K562 (cell line): Measurements from ENCODE around the gene INTS13. TPM values are rescaled to one million over a fixed set of nuclear protein-coding genes. Genes with fewer than 3 reads are reported as not detected.

Source experiments
- EP400 ChIP-seq: fragments of 450-650 bp; IDR thresholded peaks from 2 replicates; pipeline ENCODE4 v1.6.1; 2017; ENCODE audit warnings: antibody characterized with exemption, mild to moderate bottlenecking, moderate library complexity
- ERF ChIP-seq: fragments of 450-650 bp; formaldehyde crosslinking; IDR thresholded peaks from 2 replicates; pipeline ENCODE4 v1.4.0; 2020; ENCODE audit warnings: mild to moderate bottlenecking, mixed read lengths
- ESRRB ChIP-seq: fragments of 250-450 bp; sonication (Bioruptor Pico); IDR thresholded peaks from 2 replicates; pipeline ENCODE4 v1.5.0; 2020; ENCODE audit warnings: mild to moderate bottlenecking, moderate library complexity, borderline replicate concordance
- FIP1L1 ChIP-seq: fragments of 200-400 bp; formaldehyde crosslinking; IDR thresholded peaks from 2 replicates; pipeline ENCODE4 v1.6.1; 2018; ENCODE audit warnings: mild to moderate bottlenecking, low read depth, low read length; ENCODE audit not compliant: poor library complexity, severe bottlenecking
- FOXJ3 ChIP-seq: sonication (generic); formaldehyde crosslinking; IDR thresholded peaks from 2 replicates; pipeline ENCODE4 v1.4.0; 2020; ENCODE audit warnings: mild to moderate bottlenecking, missing genetic modification reagents
- HDAC1 ChIP-seq, 2 experiments: fragments of 450-650 bp; IDR thresholded peaks; 2 replicates each; pipeline ENCODE4 v1.6.1; 2016 to 2017; ENCODE audit warnings: inconsistent platforms in 1 of 2, mild to moderate bottlenecking in 1 of 2, moderate library complexity in 1 of 2
- KDM4B ChIP-seq, 2 experiments: fragments of 450-650 bp in 1 of 2; sonication (generic) in 1 of 2; IDR thresholded peaks; 2 replicates each; pipeline ENCODE4 v1.6.1; 2016 to 2017; ENCODE audit warnings: borderline replicate concordance in 2 of 2, antibody characterized with exemption in 1 of 2, low read depth in 1 of 2, mild to moderate bottlenecking in 1 of 2
- MEF2D ChIP-seq: conservative IDR thresholded peaks from 2 replicates; pipeline ENCODE4 v1.6.1; 2016; ENCODE audit warnings: low read depth, missing genetic modification characterization, missing compliant biosample characterization
- NCOA4 ChIP-seq: fragments of 450-650 bp; IDR thresholded peaks from 2 replicates; pipeline ENCODE4 v1.6.1; 2018; ENCODE audit warnings: mild to moderate bottlenecking; ENCODE audit not compliant: partially characterized antibody
- NFIC ChIP-seq: fragments of 450-650 bp; IDR thresholded peaks from 2 replicates; pipeline ENCODE4 v1.6.1; 2017; ENCODE audit warnings: mild to moderate bottlenecking, inconsistent platforms
- NUFIP1 ChIP-seq: fragments of 450-650 bp; IDR thresholded peaks from 2 replicates; pipeline ENCODE4 v1.6.1; 2018; ENCODE audit not compliant: partially characterized antibody
- POLR2B ChIP-seq: fragments of 450-650 bp; IDR thresholded peaks from 2 replicates; pipeline ENCODE4 v1.6.1; 2018; ENCODE audit warnings: low read depth; ENCODE audit not compliant: partially characterized antibody
- PRMT5 ChIP-seq: sonication (generic); formaldehyde crosslinking; IDR thresholded peaks from 2 replicates; pipeline ENCODE4 v1.5.0; 2020; ENCODE audit warnings: missing genetic modification reagents
- PRPF4 ChIP-seq: fragments of 200-400 bp; formaldehyde crosslinking; IDR thresholded peaks from one replicate; pipeline ENCODE4 v1.6.1; 2017; ENCODE audit warnings: low read length, low read depth, mild to moderate bottlenecking; ENCODE audit not compliant: insufficient read depth, poor library complexity, severe bottlenecking
- RAD21 ChIP-seq, 2 experiments: fragments of 250-450 bp in 1 of 2; fragments of 450-650 bp in 1 of 2; sonication (Bioruptor Pico) in 1 of 2; formaldehyde crosslinking in 1 of 2; IDR thresholded peaks in 1 of 2; conservative IDR thresholded peaks in 1 of 2; 2 replicates each; pipeline versions ENCODE4 v1.4.0 to v1.8.0; 2020 to 2022; ENCODE audit warnings: mild to moderate bottlenecking in 2 of 2, moderate library complexity in 1 of 2
- SP1 ChIP-seq: sonication (generic); formaldehyde crosslinking; IDR thresholded peaks from 2 replicates; pipeline ENCODE4 v1.8.1; 2022; ENCODE audit warnings: mild to moderate bottlenecking, missing genetic modification reagents
- SRF ChIP-seq, 2 experiments: fragments of 250-450, 450-650 bp in 1 of 2; sonication (Bioruptor Pico) in 1 of 2; sonication (generic) in 1 of 2; formaldehyde crosslinking; IDR thresholded peaks; 2 replicates each; pipeline versions ENCODE4 v1.5.0 to v1.5.1; 2020 to 2022; ENCODE audit warnings: mild to moderate bottlenecking in 1 of 2, missing genetic modification reagents in 1 of 2
- SRSF3 ChIP-seq: fragments of 200-400 bp; formaldehyde crosslinking; IDR thresholded peaks from 2 replicates; pipeline ENCODE4 v1.6.1; 2016; ENCODE audit warnings: mild to moderate bottlenecking, low read length, moderate library complexity; ENCODE audit not compliant: insufficient read depth
- ZBED1 ChIP-seq: IDR thresholded peaks from 2 replicates; pipeline ENCODE4 v1.6.1; 2014
- ZNF436 ChIP-seq: fragments of 250-450, 450-650 bp; sonication (Bioruptor Pico); formaldehyde crosslinking; IDR thresholded peaks from 2 replicates; pipeline ENCODE4 v1.7.0; 2020; ENCODE audit warnings: mild to moderate bottlenecking
- polyA plus RNA-seq, 8 experiments: library from polyadenylated mRNA; depleted of rRNA in 4 of 8; stranded (reverse) in 5 of 8; unstranded in 3 of 8; fragments of >200 nt; fragmentation: Nextera tagmentation in 2 of 8; fragmentation: Illumina TruSeq in 1 of 8; extraction: Ambion mirVana in 2 of 8; extraction: Trizol in 1 of 8; gene quantifications; 2 replicates each; pipeline versions ENCODE4 v1.2.1 to v1.2.3, GENCODE V29; 2011 to 2014; ENCODE audit warnings: inconsistent platforms in 1 of 8, missing spikeins in 1 of 8
- total RNA-seq, 7 experiments: library from RNA; depleted of rRNA in 6 of 7; stranded (reverse); fragments of >200 nt in 6 of 7; fragmentation: Illumina TruSeq in 2 of 7; extraction: Trizol in 2 of 7; gene quantifications; 2 replicates each; pipeline versions ENCODE4 v1.2.1 to v1.2.3, GENCODE V29; 2011 to 2021; ENCODE audit warnings: low replicate concordance in 1 of 7
- TF ChIP-seq, protein P1 (sequence below): sonication (generic); formaldehyde crosslinking; IDR thresholded peaks from 2 replicates; pipeline ENCODE4 v1.8.1; 2022; ENCODE audit warnings: missing genetic modification reagents
- TF ChIP-seq, protein P2 (sequence below): fragments of 250-450 bp; sonication (Bioruptor Pico); IDR thresholded peaks from 2 replicates; pipeline ENCODE4 v1.9.0; 2021; ENCODE audit warnings: mild to moderate bottlenecking
- TF ChIP-seq, protein P3 (sequence below): fragments of 450-650 bp; formaldehyde crosslinking; IDR thresholded peaks from 2 replicates; pipeline ENCODE4 v1.4.0; 2020; ENCODE audit warnings: mild to moderate bottlenecking, mixed read lengths
- TF ChIP-seq, protein P4 (sequence below): sonication (generic); formaldehyde crosslinking; IDR thresholded peaks from 2 replicates; pipeline ENCODE4 v1.8.0; 2022; ENCODE audit warnings: mild to moderate bottlenecking, missing genetic modification reagents

The INTS13 gene
- total and polyA plus RNA-seq, 9 of the 15 experiments (the other 6 are each of a cell fraction or from before 2014, with no cell fraction given), result 48.3 to 91.8 (median 78.1) TPM

DNA sequence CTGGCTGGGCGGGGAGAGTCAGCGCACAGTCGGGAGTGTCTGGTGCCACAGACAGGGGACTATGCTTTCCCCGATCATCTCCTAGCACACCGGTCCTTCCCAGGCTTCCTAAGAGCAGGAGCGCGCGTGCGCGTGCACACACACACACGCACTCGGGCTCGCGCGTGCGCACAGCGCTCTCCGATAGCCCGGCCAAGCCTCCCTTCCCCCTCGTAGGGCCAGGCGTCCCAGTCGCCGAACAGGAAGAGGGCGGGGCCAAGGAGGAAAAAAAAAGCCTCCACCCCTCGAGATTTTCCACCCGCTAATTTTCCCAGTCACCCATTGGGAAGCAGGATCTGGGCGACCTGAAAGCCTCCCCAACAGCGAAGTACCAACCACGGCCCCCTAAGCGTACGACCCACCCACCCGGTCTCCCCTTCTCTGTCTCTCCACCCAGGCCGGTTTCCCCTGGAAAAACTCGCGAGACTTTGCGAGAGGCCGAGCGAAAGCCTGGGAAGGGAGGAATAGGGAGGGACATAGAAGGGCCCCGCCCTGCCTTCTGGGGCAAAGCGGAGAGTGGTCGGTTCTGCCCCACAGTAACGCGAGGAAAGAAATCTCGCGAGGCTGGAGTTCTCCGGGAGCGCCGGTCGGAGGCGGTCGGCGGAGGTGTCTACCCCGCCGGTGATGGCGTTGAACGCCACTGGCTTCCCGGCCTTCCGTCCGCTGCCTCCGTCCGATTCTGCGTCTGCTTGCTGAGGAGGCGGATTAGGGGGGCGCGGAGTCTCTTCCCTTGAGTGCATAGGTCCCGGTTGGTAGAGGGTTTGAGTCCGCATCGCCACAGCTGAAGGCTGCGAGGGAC, at the start of gene INTS13, which contains the start of gene FGFR1OP2 (continued):
- TF ChIP-seq RAD21 (CRISPR knock-in tag; conservative IDR thresholded peaks at IDR 0.05 in 1 of 2, IDR thresholded peaks at IDR 0.05 in 1 of 2) (no peak), PRPF4 (no peak), PRMT5 (CRISPR knock-in tag) (no peak), NCOA4 (no peak), FOXJ3 (CRISPR knock-in tag) (no peak), SRSF3 (no peak), POLR2B (peak; percentile 91), NUFIP1 (no peak), NFIC (peak; percentile 45), HDAC1 (IDR thresholded peaks at IDR 0.05) (peak in 1 of 2 experiments; percentile 59; a peak in 1 of 4 replicates), ZNF436 (CRISPR knock-in tag) (no peak), FIP1L1 (no peak), KDM4B (IDR thresholded peaks at IDR 0.05; ENCODE audit: borderline replicate concordance in 2 of 2, low read depth in 1 of 2) (peak in 1 of 2 experiments; percentile 44; a peak in 1 of 4 replicates), ESRRB (CRISPR knock-in tag) (no peak), MEF2D (tag) (no peak), EP400 (peak; percentile 67; the same call in 1 of the 2 replicates), ERF (CRISPR knock-in tag) (0 out of 2 replicates have a peak, but pooled peaks have one; percentile 43), SP1 (CRISPR knock-in tag) (peak; percentile 62), ZBED1 (no peak), SRF (CRISPR knock-in tag; IDR thresholded peaks at IDR 0.05) (peak in 1 of 2 experiments; percentile 87; a peak in 2 of 4 replicates)
- TF ChIP-seq, protein P1, sequence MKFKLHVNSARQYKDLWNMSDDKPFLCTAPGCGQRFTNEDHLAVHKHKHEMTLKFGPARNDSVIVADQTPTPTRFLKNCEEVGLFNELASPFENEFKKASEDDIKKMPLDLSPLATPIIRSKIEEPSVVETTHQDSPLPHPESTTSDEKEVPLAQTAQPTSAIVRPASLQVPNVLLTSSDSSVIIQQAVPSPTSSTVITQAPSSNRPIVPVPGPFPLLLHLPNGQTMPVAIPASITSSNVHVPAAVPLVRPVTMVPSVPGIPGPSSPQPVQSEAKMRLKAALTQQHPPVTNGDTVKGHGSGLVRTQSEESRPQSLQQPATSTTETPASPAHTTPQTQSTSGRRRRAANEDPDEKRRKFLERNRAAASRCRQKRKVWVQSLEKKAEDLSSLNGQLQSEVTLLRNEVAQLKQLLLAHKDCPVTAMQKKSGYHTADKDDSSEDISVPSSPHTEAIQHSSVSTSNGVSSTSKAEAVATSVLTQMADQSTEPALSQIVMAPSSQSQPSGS (CRISPR knock-in tag), result no peak
- TF ChIP-seq, protein P2, sequence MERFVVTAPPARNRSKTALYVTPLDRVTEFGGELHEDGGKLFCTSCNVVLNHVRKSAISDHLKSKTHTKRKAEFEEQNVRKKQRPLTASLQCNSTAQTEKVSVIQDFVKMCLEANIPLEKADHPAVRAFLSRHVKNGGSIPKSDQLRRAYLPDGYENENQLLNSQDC (CRISPR knock-in tag), result peak; percentile 32; the same call in 1 of the 2 replicates
- TF ChIP-seq, protein P3, sequence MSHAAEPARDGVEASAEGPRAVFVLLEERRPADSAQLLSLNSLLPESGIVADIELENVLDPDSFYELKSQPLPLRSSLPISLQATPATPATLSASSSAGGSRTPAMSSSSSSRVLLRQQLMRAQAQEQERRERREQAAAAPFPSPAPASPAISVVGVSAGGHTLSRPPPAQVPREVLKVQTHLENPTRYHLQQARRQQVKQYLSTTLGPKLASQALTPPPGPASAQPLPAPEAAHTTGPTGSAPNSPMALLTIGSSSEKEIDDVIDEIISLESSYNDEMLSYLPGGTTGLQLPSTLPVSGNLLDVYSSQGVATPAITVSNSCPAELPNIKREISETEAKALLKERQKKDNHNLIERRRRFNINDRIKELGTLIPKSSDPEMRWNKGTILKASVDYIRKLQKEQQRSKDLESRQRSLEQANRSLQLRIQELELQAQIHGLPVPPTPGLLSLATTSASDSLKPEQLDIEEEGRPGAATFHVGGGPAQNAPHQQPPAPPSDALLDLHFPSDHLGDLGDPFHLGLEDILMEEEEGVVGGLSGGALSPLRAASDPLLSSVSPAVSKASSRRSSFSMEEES (CRISPR knock-in tag), result no peak
- TF ChIP-seq, protein P4, sequence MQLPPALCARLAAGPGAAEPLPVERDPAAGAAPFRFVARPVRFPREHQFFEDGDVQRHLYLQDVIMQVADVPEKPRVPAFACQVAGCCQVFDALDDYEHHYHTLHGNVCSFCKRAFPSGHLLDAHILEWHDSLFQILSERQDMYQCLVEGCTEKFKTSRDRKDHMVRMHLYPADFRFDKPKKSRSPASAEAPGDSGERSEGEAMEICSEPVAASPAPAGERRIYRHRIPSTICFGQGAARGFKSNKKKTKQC (CRISPR knock-in tag), result peak; percentile 81; the same call in 1 of the 2 replicates
